GM21381 (cell line): ENCODE results near the gene SLC17A8.

Experiments used
- ATAC-seq: cut with Tn5 transposase; IDR thresholded peaks from one replicate; pipeline ENCODE4 v1.9.1; 2021; ENCODE audit warnings: mild to moderate bottlenecking, moderate library complexity; ENCODE audit not compliant: unreplicated experiment

SLC17A8 gene

GRCh38 chr12:100368066-100368465, 11.2 kb downstream of the SLC17A8 start:
- no peak for ATAC-seq

- no peak for ATAC-seq
Observed at GRCh38 chr12:100371146-100371545, 14.3 kb downstream of the SLC17A8 start.

GRCh38 chr12:100372853-100373640, 16.2 kb downstream of the SLC17A8 start:
- no peak for ATAC-seq

GRCh38 chr12:100375038-100375735, 18.3 kb downstream of the SLC17A8 start:
- ATAC-seq = no peak

- ATAC-seq = no peak
Observed at GRCh38 chr12:100376161-100376560, 19.3 kb downstream of the SLC17A8 start.

- ATAC-seq = no peak
Observed at GRCh38 chr12:100381379-100381778, 24.5 kb downstream of the SLC17A8 start.

- no peak for ATAC-seq
Observed at GRCh38 chr12:100382338-100382737, 25.5 kb downstream of the SLC17A8 start.

- no peak for ATAC-seq
Observed at GRCh38 chr12:100383586-100384558, 27.0 kb downstream of the SLC17A8 start.

- no peak for ATAC-seq
Observed at GRCh38 chr12:100384559-100384935, 27.7 kb downstream of the SLC17A8 start.

GRCh38 chr12:100388382-100388781, 31.5 kb downstream of the SLC17A8 start:
- no peak for ATAC-seq

GRCh38 chr12:100391856-100392255, 35.0 kb downstream of the SLC17A8 start:
- no peak for ATAC-seq

GRCh38 chr12:100393200-100393599, 36.3 kb downstream of the SLC17A8 start:
- no peak for ATAC-seq

- no peak for ATAC-seq
Observed at GRCh38 chr12:100395811-100396210, 38.9 kb downstream of the SLC17A8 start.

GRCh38 chr12:100398307-100398706, 41.4 kb downstream of the SLC17A8 start:
- ATAC-seq = no peak

- no peak for ATAC-seq
Observed at GRCh38 chr12:100399095-100399494, 42.2 kb downstream of the SLC17A8 start.

- ATAC-seq = no peak
Observed at GRCh38 chr12:100401660-100402059, 44.8 kb downstream of the SLC17A8 start.

GRCh38 chr12:100402763-100403162, 45.9 kb downstream of the SLC17A8 start:
- no peak for ATAC-seq

GRCh38 chr12:100403446-100403845, 46.6 kb downstream of the SLC17A8 start:
- no peak for ATAC-seq

GRCh38 chr12:100404769-100405407, 48.0 kb downstream of the SLC17A8 start:
- no peak for ATAC-seq

GRCh38 chr12:100413001-100413400, 56.1 kb downstream of the SLC17A8 start:
- no peak for ATAC-seq

- no peak for ATAC-seq
Observed at GRCh38 chr12:100414739-100415138, 57.9 kb downstream of the SLC17A8 start.
